Tibial artery (tissue), 4 donors: ENCODE data around the gene CD52.

Experiments
- DNase-seq, 2 donors: peaks; one replicate each; pipeline ENCODE4 v3.0.0-alpha.2; 2019
- H3K27ac ChIP-seq, 2 donors: fragments of 200-600 bp; sonication (generic) in 1 of 2; 1 replicate in 1 of 2; 2 replicates in 1 of 2; pipeline ENCODE4 v1.5.1; 2018 to 2019; ENCODE audit warnings: mild to moderate bottlenecking in 1 of 2
- H3K27me3 ChIP-seq, 2 donors: fragments of 200-600 bp; sonication (generic) in 1 of 2; one replicate each; pipeline versions ENCODE4 v1.5.1 to v1.6.0; 2016 to 2019
- H3K36me3 ChIP-seq, 3 donors: fragments of 200-600 bp; sonication (generic) in 2 of 3; one replicate each; pipeline ENCODE4 v1.5.1; 2016 to 2019; ENCODE audit warnings: mild to moderate bottlenecking in 2 of 3
- H3K4me1 ChIP-seq, 4 donors: fragments of 200-600 bp; sonication (generic) in 2 of 4; 1 replicate in 3 of 4; 2 replicates in 1 of 4; pipeline ENCODE4 v1.5.1; 2016 to 2019
- H3K4me3 ChIP-seq, 2 donors: fragments of 200-600 bp; sonication (generic) in 1 of 2; 1 replicate in 1 of 2; 2 replicates in 1 of 2; pipeline ENCODE4 v1.5.1; 2018 to 2019; ENCODE audit warnings: mild to moderate bottlenecking in 2 of 2
- H3K9me3 ChIP-seq, 3 donors: fragments of 200-600 bp; sonication (generic) in 1 of 3; one replicate each; pipeline ENCODE4 v1.5.1; 2016 to 2019
- intact Hi-C: fragments of 100-400 bp; cut with DNase I; formaldehyde crosslinking; loops from one replicate; pipeline ENCODE4 v1.15.0; 2023; ENCODE audit warnings: low total_unique reads
- TF ChIP-seq, protein P1 (sequence below), 2 experiments: fragments of 200-600 bp in 1 of 2; fragments of 450-650 bp in 1 of 2; IDR thresholded peaks; one replicate each; pipeline ENCODE4 v1.5.1; 2017 to 2019; ENCODE audit warnings: antibody characterized with exemption in 2 of 2, mild to moderate bottlenecking in 1 of 2, moderate library complexity in 1 of 2

CD52 gene

GRCh38 chr1:26337206-26337535, 19.4 kb downstream of the CD52 start:
- Histone ChIP-seq H3K4me3 (no peak overlapping the region), H3K9me3 (no peaks in the 10 kb centered on the region), H3K27me3 (peaks cover 4 to 63% of the 10 kb centered on the region in 2 donors), H3K36me3 (no peaks in the 10 kb centered on the region), H3K27ac (no peak overlapping the region), H3K4me1 (peaks cover 0 to 14% (median 11%) of the 10 kb centered on the region in 4 donors)
- no peak for DNase-seq
- TF ChIP-seq, protein P1, sequence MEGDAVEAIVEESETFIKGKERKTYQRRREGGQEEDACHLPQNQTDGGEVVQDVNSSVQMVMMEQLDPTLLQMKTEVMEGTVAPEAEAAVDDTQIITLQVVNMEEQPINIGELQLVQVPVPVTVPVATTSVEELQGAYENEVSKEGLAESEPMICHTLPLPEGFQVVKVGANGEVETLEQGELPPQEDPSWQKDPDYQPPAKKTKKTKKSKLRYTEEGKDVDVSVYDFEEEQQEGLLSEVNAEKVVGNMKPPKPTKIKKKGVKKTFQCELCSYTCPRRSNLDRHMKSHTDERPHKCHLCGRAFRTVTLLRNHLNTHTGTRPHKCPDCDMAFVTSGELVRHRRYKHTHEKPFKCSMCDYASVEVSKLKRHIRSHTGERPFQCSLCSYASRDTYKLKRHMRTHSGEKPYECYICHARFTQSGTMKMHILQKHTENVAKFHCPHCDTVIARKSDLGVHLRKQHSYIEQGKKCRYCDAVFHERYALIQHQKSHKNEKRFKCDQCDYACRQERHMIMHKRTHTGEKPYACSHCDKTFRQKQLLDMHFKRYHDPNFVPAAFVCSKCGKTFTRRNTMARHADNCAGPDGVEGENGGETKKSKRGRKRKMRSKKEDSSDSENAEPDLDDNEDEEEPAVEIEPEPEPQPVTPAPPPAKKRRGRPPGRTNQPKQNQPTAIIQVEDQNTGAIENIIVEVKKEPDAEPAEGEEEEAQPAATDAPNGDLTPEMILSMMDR (IDR thresholded peaks at IDR 0.05) = no peak
- intact Hi-C loops = no loop called here

- DNase-seq = no peak
- intact Hi-C loops = no loop called here
- Histone ChIP-seq H3K36me3 (no peaks in the 10 kb centered on the region), H3K27me3 (peaks cover 4 to 63% of the 10 kb centered on the region in 2 donors), H3K4me1 (peaks cover 0 to 14% (median 11%) of the 10 kb centered on the region in 4 donors), H3K27ac (no peak overlapping the region), H3K4me3 (no peak overlapping the region), H3K9me3 (no peaks in the 10 kb centered on the region)
- TF ChIP-seq, protein P1 (IDR thresholded peaks at IDR 0.05) = no peak
Observed at GRCh38 chr1:26337625-26338024, 19.9 kb downstream of the CD52 start.

DNA sequence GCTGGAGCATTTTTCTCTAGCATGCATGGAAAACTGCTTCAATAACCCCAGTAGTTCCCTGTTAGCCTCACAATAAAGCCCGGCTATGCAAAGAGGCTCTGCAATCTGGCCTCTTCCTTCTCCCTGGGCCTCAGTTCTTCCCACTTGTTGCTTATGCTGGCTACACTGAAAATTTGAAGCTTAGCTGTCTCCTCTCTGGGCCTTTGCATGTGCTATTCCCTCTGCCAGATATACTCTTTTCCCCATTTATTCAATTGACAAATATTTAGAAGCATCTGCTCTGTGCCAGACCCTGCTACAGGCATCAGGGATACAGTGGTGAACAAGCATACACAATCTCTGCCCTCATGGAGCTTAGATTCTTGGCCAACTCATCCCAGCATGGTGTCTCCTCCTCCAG, 20.9 kb downstream of the CD52 start:
- no peaks in the 10 kb centered on the region for H3K36me3 ChIP-seq
- peaks cover 0 to 14% (median 11%) of the 10 kb centered on the region in 4 donors for H3K4me1 ChIP-seq
- intact Hi-C loops = no loop called here
- no peak overlapping the region for H3K4me3 ChIP-seq
- H3K27me3 ChIP-seq = peaks cover 4 to 65% of the 10 kb centered on the region in 2 donors
- TF ChIP-seq, protein P1 (IDR thresholded peaks at IDR 0.05) = no peak
- no peak overlapping the region for H3K27ac ChIP-seq
- DNase-seq = no peak
- H3K9me3 ChIP-seq = no peaks in the 10 kb centered on the region

- intact Hi-C loops = no loop called here
- H3K27ac ChIP-seq = no peak overlapping the region
- H3K9me3 ChIP-seq = no peaks in the 10 kb centered on the region
- no peak overlapping the region for H3K4me3 ChIP-seq
- TF ChIP-seq, protein P1 (IDR thresholded peaks at IDR 0.05) = no peak
- peaks cover 0 to 14% (median 11%) of the 10 kb centered on the region in 4 donors for H3K4me1 ChIP-seq
- peaks cover 4 to 65% of the 10 kb centered on the region in 2 donors for H3K27me3 ChIP-seq
- no peaks in the 10 kb centered on the region for H3K36me3 ChIP-seq
- DNase-seq = no peak
Observed at GRCh38 chr1:26340047-26340481, 22.3 kb downstream of the CD52 start.

GRCh38 chr1:26344147-26344920, 26.6 kb downstream of the CD52 start:
- TF ChIP-seq, protein P1 (IDR thresholded peaks at IDR 0.05) = no peak

More at GRCh38 chr1:26344147-26344920, 26.6 kb downstream of the CD52 start:
- no peak overlapping the region for H3K4me3 ChIP-seq
- no peaks in the 10 kb centered on the region for H3K4me1 ChIP-seq
- intact Hi-C loops = no loop called here
- peaks cover 0 to 44% of the 10 kb centered on the region in 2 donors for H3K27me3 ChIP-seq
- H3K36me3 ChIP-seq = no peaks in the 10 kb centered on the region
- H3K9me3 ChIP-seq = no peaks in the 10 kb centered on the region
- no peak overlapping the region for H3K27ac ChIP-seq
- DNase-seq = no peak
